Subcutaneous abdominal adipose tissue (tissue), 5 donors: ENCODE data around the gene COMMD2.

Source experiments
- H3K27ac ChIP-seq: one replicate; pipeline ENCODE4 v1.7.0; 2013; ENCODE audit warnings: low read depth, mild to moderate bottlenecking, inconsistent platforms, low read length, moderate library complexity
- H3K27me3 ChIP-seq, 5 donors: one replicate each; pipeline ENCODE4 v1.7.0; 2013; ENCODE audit warnings: low read length in 5 of 5, inconsistent platforms in 1 of 5; ENCODE audit not compliant: control insufficient read depth in 5 of 5, insufficient read depth in 4 of 5
- H3K36me3 ChIP-seq, 5 donors: one replicate each; pipeline ENCODE4 v1.7.0; 2013; ENCODE audit warnings: low read length in 5 of 5; ENCODE audit not compliant: control insufficient read depth in 5 of 5, insufficient read depth in 5 of 5
- H3K4me1 ChIP-seq, 5 donors: one replicate each; pipeline ENCODE4 v1.7.0; 2013; ENCODE audit warnings: low read length in 5 of 5, mild to moderate bottlenecking in 3 of 5, moderate library complexity in 1 of 5; ENCODE audit not compliant: control insufficient read depth in 5 of 5, insufficient read depth in 5 of 5
- H3K4me3 ChIP-seq, 5 donors: one replicate each; pipeline ENCODE4 v1.7.0; 2013; ENCODE audit warnings: low read length in 5 of 5, low read depth in 1 of 5
- H3K9ac ChIP-seq, 5 donors: one replicate each; pipeline ENCODE4 v1.7.0; 2013; ENCODE audit warnings: low read length in 5 of 5, mild to moderate bottlenecking in 4 of 5, moderate library complexity in 3 of 5
- H3K9me3 ChIP-seq, 5 donors: one replicate each; pipeline ENCODE4 v1.7.0; 2013; ENCODE audit warnings: low read length in 5 of 5; ENCODE audit not compliant: control insufficient read depth in 5 of 5
- donor health status: healthy.
- donor health status: healthy.
- donor health status: healthy.
- donor health status: healthy.
- donor health status: healthy.

Gene COMMD2

DNA sequence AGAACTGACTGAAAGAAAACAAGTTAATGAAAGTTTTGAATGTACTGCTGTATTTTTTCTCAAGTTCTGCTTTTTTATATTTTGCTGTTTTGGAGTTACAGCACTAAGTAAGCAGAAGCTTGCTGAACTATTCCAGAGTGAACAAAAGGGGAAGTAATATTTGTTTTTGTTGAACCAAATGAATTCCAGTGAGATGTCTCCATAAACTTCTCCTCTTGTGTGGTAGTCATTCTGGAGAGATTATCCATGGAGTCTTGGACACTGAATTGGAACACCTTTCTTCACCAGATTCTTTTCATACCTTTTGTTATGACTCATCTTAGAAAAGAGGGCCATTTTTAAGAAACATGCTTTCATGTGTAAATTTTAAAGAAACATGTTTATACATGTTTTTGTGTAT is 31.3 kb upstream of the COMMD2 start:
- H3K4me1 ChIP-seq, result peaks cover 0 to 17% (median 0%) of the 10 kb centered on the region in 5 donors
- no peaks in the 10 kb centered on the region for H3K9me3 ChIP-seq
- H3K27me3 ChIP-seq, result no peaks in the 10 kb centered on the region
- H3K36me3 ChIP-seq, result no peaks in the 10 kb centered on the region
- no peak overlapping the region for H3K9ac ChIP-seq
- H3K4me3 ChIP-seq, result no peak overlapping the region
- no peak overlapping the region for H3K27ac ChIP-seq

DNA sequence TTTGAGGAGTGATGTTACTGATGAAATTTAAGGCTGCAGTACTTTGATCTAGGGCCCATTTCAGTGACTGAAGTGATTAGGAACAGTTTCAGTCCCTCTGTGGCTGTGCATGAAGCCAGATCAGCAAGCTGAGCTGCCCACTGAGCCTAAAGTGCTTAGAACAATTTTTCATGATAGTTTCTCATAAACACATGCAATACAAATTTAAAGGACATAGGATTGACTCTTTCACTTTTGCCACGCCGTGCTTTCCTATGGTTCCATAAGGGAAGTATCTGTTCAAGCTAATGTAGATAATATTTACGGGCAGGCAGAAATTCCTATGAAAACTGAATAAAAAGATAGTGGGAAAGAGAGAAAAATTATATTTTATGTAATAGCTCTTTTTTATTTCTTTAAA is 29.5 kb upstream of the COMMD2 start:
- Histone ChIP-seq H3K9me3 (no peaks in the 10 kb centered on the region), H3K27me3 (no peaks in the 10 kb centered on the region), H3K4me1 (peaks cover 0 to 17% (median 0%) of the 10 kb centered on the region in 5 donors), H3K4me3 (no peak overlapping the region), H3K36me3 (no peaks in the 10 kb centered on the region), H3K27ac (no peak overlapping the region), H3K9ac (no peak overlapping the region)

DNA sequence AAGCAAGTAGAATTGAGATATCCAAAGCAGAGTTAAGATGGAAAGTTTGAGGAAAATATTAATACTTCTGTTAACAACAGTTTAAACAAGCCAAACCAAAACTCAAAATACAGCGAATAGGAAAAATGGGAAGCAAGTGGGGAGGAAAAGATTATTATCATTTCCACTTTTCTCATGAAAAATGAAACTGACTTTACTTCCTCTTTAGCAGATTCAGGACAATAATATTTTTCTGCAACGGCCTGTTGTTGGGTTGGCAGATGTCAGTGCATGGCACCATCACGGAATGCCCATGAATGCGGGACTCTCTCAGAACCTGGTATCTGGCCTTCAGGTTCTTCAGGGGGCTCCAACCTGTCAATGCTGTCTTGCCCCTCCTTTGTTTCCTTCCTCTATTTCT is 28.9 kb upstream of the COMMD2 start:
- H3K27me3 ChIP-seq, result no peaks in the 10 kb centered on the region

GRCh38 chr3:149777414-149778214 is 25.3 kb upstream of the COMMD2 start:
- H3K9me3 ChIP-seq, result no peaks in the 10 kb centered on the region
- H3K27me3 ChIP-seq, result no peaks in the 10 kb centered on the region
- no peak overlapping the region for H3K27ac ChIP-seq
- no peak overlapping the region for H3K9ac ChIP-seq
- no peaks in the 10 kb centered on the region for H3K36me3 ChIP-seq
- H3K4me3 ChIP-seq, result no peak overlapping the region
- peaks cover 0 to 6% (median 0%) of the 10 kb centered on the region in 5 donors for H3K4me1 ChIP-seq

More for the DNA sequence above, 28.9 kb upstream of the COMMD2 start:
- Histone ChIP-seq H3K4me3 (no peak overlapping the region), H3K9ac (no peak overlapping the region), H3K36me3 (no peaks in the 10 kb centered on the region), H3K9me3 (no peaks in the 10 kb centered on the region), H3K27ac (no peak overlapping the region), H3K4me1 (peaks cover 0 to 17% (median 0%) of the 10 kb centered on the region in 5 donors)

GRCh38 chr3:149776170-149776569 is 23.9 kb upstream of the COMMD2 start:
- Histone ChIP-seq H3K9me3 (no peaks in the 10 kb centered on the region), H3K27me3 (no peaks in the 10 kb centered on the region), H3K4me3 (no peak overlapping the region), H3K9ac (no peak overlapping the region), H3K4me1 (no peaks in the 10 kb centered on the region), H3K36me3 (no peaks in the 10 kb centered on the region), H3K27ac (no peak overlapping the region)

- H3K27me3 ChIP-seq, result no peaks in the 10 kb centered on the region
- H3K4me3 ChIP-seq, result no peak overlapping the region
- H3K9me3 ChIP-seq, result no peaks in the 10 kb centered on the region
- H3K27ac ChIP-seq, result no peak overlapping the region
- H3K9ac ChIP-seq, result no peak overlapping the region
- H3K36me3 ChIP-seq, result no peaks in the 10 kb centered on the region
- H3K4me1 ChIP-seq, result no peaks in the 10 kb centered on the region
Observed at GRCh38 chr3:149772861-149773260, 20.6 kb upstream of the COMMD2 start.

- no peaks in the 10 kb centered on the region for H3K9me3 ChIP-seq
- H3K4me1 ChIP-seq, result no peaks in the 10 kb centered on the region
- H3K4me3 ChIP-seq, result no peak overlapping the region
- H3K36me3 ChIP-seq, result no peaks in the 10 kb centered on the region
- no peak overlapping the region for H3K27ac ChIP-seq
- H3K9ac ChIP-seq, result no peak overlapping the region
- H3K27me3 ChIP-seq, result no peaks in the 10 kb centered on the region
Observed at GRCh38 chr3:149771652-149772271, 19.5 kb upstream of the COMMD2 start.

DNA sequence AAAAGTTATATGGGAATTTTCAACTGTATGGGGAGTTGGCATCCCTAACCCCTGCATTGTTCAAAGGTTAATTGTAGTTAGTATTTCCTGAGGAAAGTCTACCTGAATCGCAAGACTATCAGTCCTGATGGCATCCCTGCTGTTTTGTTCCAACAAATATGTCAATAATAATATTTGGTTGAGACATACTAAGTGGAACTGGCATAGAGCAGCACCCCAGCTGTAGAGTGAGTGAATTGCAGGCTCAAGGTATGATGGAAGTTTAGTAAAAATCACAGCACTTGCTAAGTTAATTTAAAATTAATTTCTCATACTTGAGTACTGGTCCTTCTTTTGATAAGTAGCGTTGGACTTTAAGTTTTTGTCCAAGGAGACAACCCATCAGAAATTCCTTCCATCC is 18.0 kb upstream of the COMMD2 start:
- Histone ChIP-seq H3K36me3 (no peaks in the 10 kb centered on the region), H3K27ac (no peak overlapping the region), H3K9ac (no peak overlapping the region), H3K4me1 (no peaks in the 10 kb centered on the region), H3K9me3 (no peaks in the 10 kb centered on the region), H3K4me3 (no peak overlapping the region), H3K27me3 (no peaks in the 10 kb centered on the region)

DNA sequence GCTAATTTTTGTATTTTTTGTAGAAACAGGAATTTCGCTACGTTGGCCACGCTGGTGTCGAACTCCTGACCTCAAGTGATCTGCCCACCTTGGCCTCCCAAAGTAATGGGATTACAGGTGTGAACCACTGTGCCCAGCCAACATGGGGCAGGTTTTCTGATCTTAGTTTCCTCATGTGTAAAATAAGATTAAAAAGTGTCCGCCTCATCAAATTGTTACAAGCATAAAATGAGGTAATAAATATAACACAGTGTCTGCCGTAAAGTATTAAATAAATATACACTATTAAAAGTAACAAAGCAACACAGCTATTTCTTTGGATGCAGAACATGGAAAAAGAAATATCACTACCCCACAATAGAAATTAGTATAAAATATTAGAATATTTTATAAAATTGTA is 16.4 kb upstream of the COMMD2 start:
- no peaks in the 10 kb centered on the region for H3K4me1 ChIP-seq
- H3K27ac ChIP-seq, result no peak overlapping the region
- H3K27me3 ChIP-seq, result peaks cover 0 to 6% (median 3%) of the 10 kb centered on the region in 5 donors
- H3K9me3 ChIP-seq, result no peaks in the 10 kb centered on the region
- no peaks in the 10 kb centered on the region for H3K36me3 ChIP-seq
- no peak overlapping the region for H3K9ac ChIP-seq
- H3K4me3 ChIP-seq, result no peak overlapping the region

GRCh38 chr3:149767720-149768119 is 15.4 kb upstream of the COMMD2 start:
- H3K27me3 ChIP-seq, result peaks cover 0 to 8% (median 4%) of the 10 kb centered on the region in 5 donors
- no peaks in the 10 kb centered on the region for H3K36me3 ChIP-seq
- H3K27ac ChIP-seq, result no peak overlapping the region
- no peak overlapping the region for H3K9ac ChIP-seq
- H3K4me3 ChIP-seq, result no peak overlapping the region
- H3K4me1 ChIP-seq, result no peaks in the 10 kb centered on the region
- H3K9me3 ChIP-seq, result no peaks in the 10 kb centered on the region
